Endothelial cell (in vitro differentiated cells): ENCODE data around the gene TFAP2A. TPM values are rescaled to one million over a fixed set of nuclear protein-coding genes. Genes with fewer than 3 reads are reported as not detected.
A peak's percentile ranks its signal among the peaks of the same experiment; 100 is the strongest.

Experiments
- DNase-seq: peaks from one replicate; pipeline ENCODE4 v3.0.0; 2021; ENCODE audit warnings: low spot score
- H3K27ac Mint-ChIP-seq: one replicate; pipeline ENCODE4 v1.8.0; 2021; ENCODE audit warnings: mixed read lengths, inconsistent platforms; ENCODE audit not compliant: unreplicated experiment
- H3K27me3 Mint-ChIP-seq: one replicate; pipeline ENCODE4 v1.8.0; 2021; ENCODE audit warnings: mild to moderate bottlenecking, moderate library complexity, mixed read lengths, inconsistent platforms; ENCODE audit not compliant: unreplicated experiment
- H3K36me3 Mint-ChIP-seq: one replicate; pipeline ENCODE4 v1.8.0; 2021; ENCODE audit warnings: mild to moderate bottlenecking, low read depth, mixed read lengths, inconsistent platforms; ENCODE audit not compliant: unreplicated experiment
- H3K4me1 Mint-ChIP-seq: one replicate; pipeline ENCODE4 v1.8.0; 2021; ENCODE audit warnings: mild to moderate bottlenecking, mixed read lengths, inconsistent platforms; ENCODE audit not compliant: unreplicated experiment
- H3K4me3 Mint-ChIP-seq: one replicate; pipeline ENCODE4 v1.8.0; 2021; ENCODE audit warnings: mild to moderate bottlenecking, mixed read lengths, inconsistent platforms; ENCODE audit not compliant: unreplicated experiment
- H3K9me3 Mint-ChIP-seq: one replicate; pipeline ENCODE4 v1.8.0; 2021; ENCODE audit warnings: mixed read lengths, inconsistent platforms; ENCODE audit not compliant: unreplicated experiment
- CTCF ChIP-seq: fragments of 200-600 bp; sonication (generic); IDR thresholded peaks from one replicate; pipeline ENCODE4 v1.5.0; 2021; ENCODE audit warnings: antibody characterized with exemption; ENCODE audit not compliant: unreplicated experiment
- total RNA-seq: library from RNA; stranded (reverse); fragmentation: NEBNext Ultra II Directional; extraction: Animal tissue kit (Norgen Biotek cat#: 25700); gene quantifications from one replicate; pipeline ENCODE4 v1.2.1, GENCODE V29; 2021; ENCODE audit not compliant: unreplicated experiment

Gene TFAP2A
- total RNA-seq, 1 donor from 2014 or later = 0.31 TPM

GRCh38 chr6:10437891-10438290, 23.0 kb upstream of the TFAP2A start:
- no peak for TF ChIP-seq CTCF
- Mint-ChIP-seq H3K36me3 (no peaks in the 10 kb centered on the region), H3K9me3 (no peaks in the 10 kb centered on the region), H3K4me3 (no peak overlapping the region), H3K4me1 (peaks cover 7% of the 10 kb centered on the region), H3K27me3 (peaks cover 1% of the 10 kb centered on the region), H3K27ac (no peak overlapping the region)
- no peak for DNase-seq

- no peaks in the 10 kb centered on the region for H3K36me3 Mint-ChIP-seq
- H3K4me1 Mint-ChIP-seq = peaks cover 17% of the 10 kb centered on the region
- no peaks in the 10 kb centered on the region for H3K27me3 Mint-ChIP-seq
- no peak for DNase-seq
- H3K4me3 Mint-ChIP-seq = no peak overlapping the region
- H3K9me3 Mint-ChIP-seq = no peaks in the 10 kb centered on the region
- no peak for TF ChIP-seq CTCF
- no peak overlapping the region for H3K27ac Mint-ChIP-seq
Measured at GRCh38 chr6:10434235-10434634, 19.4 kb upstream of the TFAP2A start.

GRCh38 chr6:10433322-10433721, 18.4 kb upstream of the TFAP2A start:
- Mint-ChIP-seq H3K27ac (no peak overlapping the region), H3K4me3 (no peak overlapping the region), H3K36me3 (no peaks in the 10 kb centered on the region), H3K27me3 (no peaks in the 10 kb centered on the region), H3K4me1 (peaks cover 17% of the 10 kb centered on the region), H3K9me3 (no peaks in the 10 kb centered on the region)
- no peak for DNase-seq
- TF ChIP-seq CTCF = no peak

GRCh38 chr6:10431423-10432164, 16.7 kb upstream of the TFAP2A start:
- Mint-ChIP-seq H3K27ac (peak overlapping the region; percentile 48), H3K36me3 (no peaks in the 10 kb centered on the region), H3K27me3 (peaks cover under 1% of the 10 kb centered on the region)

More at GRCh38 chr6:10431423-10432164, 16.7 kb upstream of the TFAP2A start:
- DNase-seq = no peak
- H3K4me3 Mint-ChIP-seq = no peak overlapping the region
- no peaks in the 10 kb centered on the region for H3K9me3 Mint-ChIP-seq
- TF ChIP-seq CTCF = no peak
- H3K4me1 Mint-ChIP-seq = peaks cover 19% of the 10 kb centered on the region
